ENCODE measurements around the gene UIMC1.

DNA sequence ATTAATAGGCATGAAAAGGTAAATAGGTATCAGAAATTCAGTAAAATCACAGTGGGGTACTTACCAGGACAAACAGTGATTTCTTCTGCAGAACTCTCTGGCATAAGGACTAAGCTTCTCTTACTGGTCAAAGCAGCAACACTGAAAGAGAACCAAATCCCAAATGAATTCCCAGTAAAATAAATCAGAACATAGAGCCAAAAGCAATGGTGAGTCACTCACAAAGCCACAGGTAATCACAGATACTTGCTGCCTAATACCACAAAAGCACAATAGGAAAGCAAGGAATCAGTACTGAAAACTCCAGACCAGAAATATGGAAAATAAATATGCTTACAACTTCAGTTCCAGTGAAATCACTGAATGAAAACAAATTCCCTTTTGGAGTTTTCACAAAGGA, 50.7 kb downstream of the UIMC1 start:
- no peak for TF ChIP-seq POLR2A (IDR thresholded peaks at IDR 0.05)
- TF ChIP-seq, protein P1, sequence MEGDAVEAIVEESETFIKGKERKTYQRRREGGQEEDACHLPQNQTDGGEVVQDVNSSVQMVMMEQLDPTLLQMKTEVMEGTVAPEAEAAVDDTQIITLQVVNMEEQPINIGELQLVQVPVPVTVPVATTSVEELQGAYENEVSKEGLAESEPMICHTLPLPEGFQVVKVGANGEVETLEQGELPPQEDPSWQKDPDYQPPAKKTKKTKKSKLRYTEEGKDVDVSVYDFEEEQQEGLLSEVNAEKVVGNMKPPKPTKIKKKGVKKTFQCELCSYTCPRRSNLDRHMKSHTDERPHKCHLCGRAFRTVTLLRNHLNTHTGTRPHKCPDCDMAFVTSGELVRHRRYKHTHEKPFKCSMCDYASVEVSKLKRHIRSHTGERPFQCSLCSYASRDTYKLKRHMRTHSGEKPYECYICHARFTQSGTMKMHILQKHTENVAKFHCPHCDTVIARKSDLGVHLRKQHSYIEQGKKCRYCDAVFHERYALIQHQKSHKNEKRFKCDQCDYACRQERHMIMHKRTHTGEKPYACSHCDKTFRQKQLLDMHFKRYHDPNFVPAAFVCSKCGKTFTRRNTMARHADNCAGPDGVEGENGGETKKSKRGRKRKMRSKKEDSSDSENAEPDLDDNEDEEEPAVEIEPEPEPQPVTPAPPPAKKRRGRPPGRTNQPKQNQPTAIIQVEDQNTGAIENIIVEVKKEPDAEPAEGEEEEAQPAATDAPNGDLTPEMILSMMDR (IDR thresholded peaks at IDR 0.05): no peak

Measured in adrenal gland (tissue), 5 donors.